Mesendoderm (in vitro differentiated cells): Measurements from ENCODE around the gene ZNF296. TPM values are rescaled to one million over a fixed set of nuclear protein-coding genes. Genes with fewer than 3 reads are reported as not detected.

Experiments used
- DNase-seq: peaks from one replicate; pipeline ENCODE4 v3.0.0; 2013
- H2AK5ac ChIP-seq: 2 replicates; pipeline ENCODE4 v1.6.1; 2013; ENCODE audit warnings: low read length, inconsistent platforms
- H2BK120ac ChIP-seq: 2 replicates; pipeline ENCODE4 v1.6.1; 2013; ENCODE audit warnings: low read depth, mild to moderate bottlenecking, low read length, moderate library complexity, mixed read lengths
- H2BK15ac ChIP-seq: replicated peaks from 2 replicates; pipeline ENCODE4 v1.6.1; 2013; ENCODE audit warnings: low read depth, mild to moderate bottlenecking, moderate library complexity
- H2BK5ac ChIP-seq: 2 replicates; pipeline ENCODE4 v1.6.1; 2013; ENCODE audit warnings: low read length, inconsistent platforms
- H3K18ac ChIP-seq: 2 replicates; pipeline ENCODE4 v1.6.1; 2013; ENCODE audit warnings: mild to moderate bottlenecking, low read length, mixed read lengths
- H3K23ac ChIP-seq: one replicate; pipeline ENCODE4 v1.6.1; 2013; ENCODE audit warnings: low read length
- H3K27ac ChIP-seq: 2 replicates; pipeline ENCODE4 v1.5.1; 2013; ENCODE audit warnings: low read depth, mild to moderate bottlenecking, inconsistent platforms, low read length, moderate library complexity
- H3K27me3 ChIP-seq: 2 replicates; pipeline ENCODE4 v1.6.1; 2013; ENCODE audit warnings: low read length, control low read depth, mild to moderate bottlenecking, inconsistent platforms; ENCODE audit not compliant: insufficient read depth, poor library complexity
- H3K36me3 ChIP-seq: 2 replicates; pipeline ENCODE4 v1.6.1; 2013; ENCODE audit warnings: low read length, inconsistent platforms; ENCODE audit not compliant: control insufficient read depth, insufficient read depth
- H3K4ac ChIP-seq: one replicate; pipeline ENCODE4 v1.6.1; 2013; ENCODE audit warnings: low read depth, mild to moderate bottlenecking, low read length, moderate library complexity
- H3K4me1 ChIP-seq: 2 replicates; pipeline ENCODE4 v1.6.1; 2013; ENCODE audit warnings: low read depth, low read length, inconsistent platforms; ENCODE audit not compliant: control insufficient read depth
- H3K4me2 ChIP-seq: 2 replicates; pipeline ENCODE4 v1.6.1; 2013; ENCODE audit warnings: low read length
- H3K4me3 ChIP-seq: 2 replicates; pipeline ENCODE4 v1.5.1; 2013; ENCODE audit warnings: mild to moderate bottlenecking, low read length
- H3K56ac ChIP-seq: one replicate; pipeline ENCODE4 v1.6.1; 2013; ENCODE audit warnings: low read length
- H3K79me1 ChIP-seq: 2 replicates; pipeline ENCODE4 v1.6.1; 2013; ENCODE audit warnings: low read length, inconsistent platforms
- H3K79me2 ChIP-seq: 2 replicates; pipeline ENCODE4 v1.6.1; 2013; ENCODE audit warnings: mild to moderate bottlenecking, low read length; ENCODE audit not compliant: control insufficient read depth, insufficient read depth
- H3K9ac ChIP-seq: 2 replicates; pipeline ENCODE4 v1.6.1; 2013; ENCODE audit warnings: low read length, inconsistent platforms
- H4K5ac ChIP-seq: one replicate; pipeline ENCODE4 v1.6.1; 2013; ENCODE audit warnings: low read length
- H4K8ac ChIP-seq: one replicate; pipeline ENCODE4 v1.6.1; 2013; ENCODE audit warnings: low read depth, mild to moderate bottlenecking, control low read depth, low read length, moderate library complexity
- WGBS: extraction: QIAGEN DNeasy Blood & Tissue Kit; methylation state at CpG from one replicate; pipeline ENCODE4 v1.1.7; 2013; ENCODE audit warnings: low lambda C conversion rate, missing lambda C conversion rate; ENCODE audit not compliant: insufficient coverage; ENCODE audit errors: extremely low coverage; 5-methylcytosine and 5-hydroxymethylcytosine counted together
- polyA plus RNA-seq, 2 experiments: library from polyadenylated mRNA; stranded (reverse); fragments of 200-250 nt; gene quantifications; one replicate each; pipeline ENCODE4 v1.2.3, GENCODE V29; 2013

Gene ZNF296
- polyA plus RNA-seq (2013, experiment 1 of 2) = 5.4 TPM
- polyA plus RNA-seq (2013, experiment 2 of 2) = 5.6 TPM

- Histone ChIP-seq H2BK5ac (no peak within 1 kb of the TSS), H3K4me2 (peak within 1 kb of the TSS; percentile 80), H3K27ac (peak within 1 kb of the TSS; percentile 18), H3K4ac (no peak within 1 kb of the TSS), H3K56ac (peak within 1 kb of the TSS; percentile 69), H4K5ac (no peak within 1 kb of the TSS), H3K79me2 (peaks cover 14% of the 10 kb centered on the region), H3K23ac (no peak within 1 kb of the TSS), H3K79me1 (peaks cover 2% of the 10 kb centered on the region), H2AK5ac (no peak within 1 kb of the TSS), H2BK120ac (no peak within 1 kb of the TSS), H3K27me3 (no peaks in the 10 kb centered on the region), H3K18ac (no peak within 1 kb of the TSS), H3K4me1 (peaks cover 8% of the 10 kb centered on the region), H3K4me3 (peak within 1 kb of the TSS; percentile 55), H3K36me3 (peaks cover 2% of the 10 kb centered on the region), H2BK15ac (no peak within 1 kb of the TSS), H3K9ac (peak within 1 kb of the TSS; percentile 69), H4K8ac (no peak within 1 kb of the TSS)
- peak; percentile 89 for DNase-seq
- WGBS = no CpG with 5 or more reads among the region's 81 CpGs
Measured at GRCh38 chr19:45076029-45076850, at the start of gene ZNF296. TSS of gene ZNF296 (minus strand) at chr19:45076478. CDS start at chr19:45076373, 105 bp downstream.

- H3K36me3 ChIP-seq = no peaks in the 10 kb centered on the region
- H2BK5ac ChIP-seq = no peak overlapping the region
- H2BK120ac ChIP-seq = no peak overlapping the region
- no peak overlapping the region for H3K9ac ChIP-seq
- H3K56ac ChIP-seq = no peak overlapping the region
- H3K27ac ChIP-seq = no peak overlapping the region
- WGBS = no CpG with 5 or more reads among the region's 9 CpGs
- H2BK15ac ChIP-seq = no peak overlapping the region
- no peak overlapping the region for H3K4me3 ChIP-seq
- H3K4me2 ChIP-seq = no peak overlapping the region
- H3K18ac ChIP-seq = no peak overlapping the region
- no peaks in the 10 kb centered on the region for H3K27me3 ChIP-seq
- no peaks in the 10 kb centered on the region for H3K4me1 ChIP-seq
- no peak for DNase-seq
- H3K79me2 ChIP-seq = peaks cover 16% of the 10 kb centered on the region
- no peak overlapping the region for H3K4ac ChIP-seq
- no peak overlapping the region for H2AK5ac ChIP-seq
- H3K79me1 ChIP-seq = peaks cover 28% of the 10 kb centered on the region
- no peak overlapping the region for H4K5ac ChIP-seq
- H3K23ac ChIP-seq = no peak overlapping the region
- no peak overlapping the region for H4K8ac ChIP-seq
Measured at GRCh38 chr19:45125360-45125759, 49.1 kb upstream of the ZNF296 start.

GRCh38 chr19:45124021-45124420, 47.7 kb upstream of the ZNF296 start:
- no peak overlapping the region for H3K23ac ChIP-seq
- no peak overlapping the region for H4K5ac ChIP-seq
- H2BK120ac ChIP-seq = no peak overlapping the region
- H3K27ac ChIP-seq = no peak overlapping the region
- H3K18ac ChIP-seq = no peak overlapping the region
- no peak overlapping the region for H3K4me2 ChIP-seq
- H3K4ac ChIP-seq = no peak overlapping the region
- no peak overlapping the region for H3K9ac ChIP-seq
- H2BK15ac ChIP-seq = no peak overlapping the region
- H4K8ac ChIP-seq = no peak overlapping the region
- no peak overlapping the region for H3K4me3 ChIP-seq
- DNase-seq = no peak
- WGBS = no CpG with 5 or more reads among the region's 6 CpGs
- no peaks in the 10 kb centered on the region for H3K4me1 ChIP-seq
- H3K27me3 ChIP-seq = no peaks in the 10 kb centered on the region
- peaks cover 16% of the 10 kb centered on the region for H3K79me2 ChIP-seq
- peaks cover 27% of the 10 kb centered on the region for H3K79me1 ChIP-seq
- no peak overlapping the region for H2BK5ac ChIP-seq
- H2AK5ac ChIP-seq = no peak overlapping the region
- no peaks in the 10 kb centered on the region for H3K36me3 ChIP-seq
- H3K56ac ChIP-seq = no peak overlapping the region

GRCh38 chr19:45123440-45123850, 47.2 kb upstream of the ZNF296 start:
- no peaks in the 10 kb centered on the region for H3K36me3 ChIP-seq
- no peak overlapping the region for H2BK5ac ChIP-seq
- no peak overlapping the region for H3K27ac ChIP-seq
- no peak overlapping the region for H2BK15ac ChIP-seq
- no peak overlapping the region for H3K4me2 ChIP-seq
- H3K9ac ChIP-seq = no peak overlapping the region
- H2AK5ac ChIP-seq = no peak overlapping the region
- no peak overlapping the region for H3K4ac ChIP-seq
- WGBS = no CpG with 5 or more reads among the region's 9 CpGs
- H3K18ac ChIP-seq = no peak overlapping the region
- no peak overlapping the region for H3K56ac ChIP-seq
- no peaks in the 10 kb centered on the region for H3K27me3 ChIP-seq
- H3K23ac ChIP-seq = no peak overlapping the region
- no peaks in the 10 kb centered on the region for H3K4me1 ChIP-seq
- H3K79me1 ChIP-seq = peaks cover 24% of the 10 kb centered on the region
- peaks cover 18% of the 10 kb centered on the region for H3K79me2 ChIP-seq
- no peak overlapping the region for H2BK120ac ChIP-seq
- no peak overlapping the region for H4K8ac ChIP-seq
- H4K5ac ChIP-seq = no peak overlapping the region
- no peak for DNase-seq
- H3K4me3 ChIP-seq = no peak overlapping the region

- Histone ChIP-seq H3K9ac (no peak overlapping the region), H3K27me3 (no peaks in the 10 kb centered on the region), H2BK120ac (no peak overlapping the region), H3K27ac (no peak overlapping the region), H3K23ac (no peak overlapping the region), H3K4me3 (no peak overlapping the region), H3K56ac (no peak overlapping the region), H2AK5ac (no peak overlapping the region), H3K18ac (no peak overlapping the region), H3K79me2 (peaks cover 18% of the 10 kb centered on the region), H4K5ac (no peak overlapping the region), H3K79me1 (peaks cover 29% of the 10 kb centered on the region), H3K4ac (no peak overlapping the region), H2BK15ac (no peak overlapping the region), H3K4me2 (no peak overlapping the region), H4K8ac (no peak overlapping the region), H3K4me1 (no peaks in the 10 kb centered on the region), H3K36me3 (no peaks in the 10 kb centered on the region), H2BK5ac (no peak overlapping the region)
- no CpG with 5 or more reads among the region's 6 CpGs for WGBS
- DNase-seq = no peak
Measured at GRCh38 chr19:45122832-45123231, 46.6 kb upstream of the ZNF296 start.
